Stimulated activated naive B cell treated with anti-CD40 and anti-IgM and Interleukin-4, amounts not matched to agents 10 μg/mL and 1 μg/mL and 100 μg/mL, for 72 hours (primary cell): ENCODE measurements around the gene KCNQ4.

ENCODE experiments used
- ATAC-seq, 2 donors: fragments of 150-1000 bp; cut with Tn5 transposase; replicated peaks; 2 replicates each; pipeline ENCODE4 v1.10.0; 2021; ENCODE audit warnings: moderate library complexity in 1 of 2
- DNase-seq: peaks from one replicate; pipeline ENCODE4 v3.0.0; 2021
- H3K27ac Mint-ChIP-seq: one replicate; pipeline ENCODE4 v1.8.0; 2022; ENCODE audit warnings: mild to moderate bottlenecking, mixed read lengths
- H3K27me3 Mint-ChIP-seq, 2 donors: one replicate each; pipeline ENCODE4 v1.8.0; 2022; ENCODE audit warnings: mixed read lengths in 2 of 2
- H3K36me3 Mint-ChIP-seq, 2 donors: one replicate each; pipeline ENCODE4 v1.8.0; 2022; ENCODE audit warnings: mixed read lengths in 2 of 2, mild to moderate bottlenecking in 1 of 2
- H3K4me1 Mint-ChIP-seq, 2 donors: one replicate each; pipeline ENCODE4 v1.8.0; 2022; ENCODE audit warnings: mixed read lengths in 2 of 2, mild to moderate bottlenecking in 1 of 2
- H3K4me3 Mint-ChIP-seq, 2 donors: one replicate each; pipeline ENCODE4 v1.8.0; 2022; ENCODE audit warnings: mild to moderate bottlenecking in 2 of 2, mixed read lengths in 2 of 2, moderate library complexity in 1 of 2
- H3K9me3 Mint-ChIP-seq, 2 donors: one replicate each; pipeline ENCODE4 v1.8.0; 2022; ENCODE audit warnings: mixed read lengths in 2 of 2, mild to moderate bottlenecking in 1 of 2

The KCNQ4 gene

GRCh38 chr1:40848530-40849189, 65.1 kb downstream of the KCNQ4 start:
- Mint-ChIP-seq H3K27me3 (peaks cover 0 to 5% of the 10 kb centered on the region in 2 donors), H3K4me3 (no peak overlapping the region), H3K4me1 (peaks cover 19 to 28% of the 10 kb centered on the region in 2 donors), H3K36me3 (no peaks in the 10 kb centered on the region), H3K27ac (no peak overlapping the region), H3K9me3 (no peaks in the 10 kb centered on the region)
- ATAC-seq (no peak), DNase-seq (no peak)

DNA sequence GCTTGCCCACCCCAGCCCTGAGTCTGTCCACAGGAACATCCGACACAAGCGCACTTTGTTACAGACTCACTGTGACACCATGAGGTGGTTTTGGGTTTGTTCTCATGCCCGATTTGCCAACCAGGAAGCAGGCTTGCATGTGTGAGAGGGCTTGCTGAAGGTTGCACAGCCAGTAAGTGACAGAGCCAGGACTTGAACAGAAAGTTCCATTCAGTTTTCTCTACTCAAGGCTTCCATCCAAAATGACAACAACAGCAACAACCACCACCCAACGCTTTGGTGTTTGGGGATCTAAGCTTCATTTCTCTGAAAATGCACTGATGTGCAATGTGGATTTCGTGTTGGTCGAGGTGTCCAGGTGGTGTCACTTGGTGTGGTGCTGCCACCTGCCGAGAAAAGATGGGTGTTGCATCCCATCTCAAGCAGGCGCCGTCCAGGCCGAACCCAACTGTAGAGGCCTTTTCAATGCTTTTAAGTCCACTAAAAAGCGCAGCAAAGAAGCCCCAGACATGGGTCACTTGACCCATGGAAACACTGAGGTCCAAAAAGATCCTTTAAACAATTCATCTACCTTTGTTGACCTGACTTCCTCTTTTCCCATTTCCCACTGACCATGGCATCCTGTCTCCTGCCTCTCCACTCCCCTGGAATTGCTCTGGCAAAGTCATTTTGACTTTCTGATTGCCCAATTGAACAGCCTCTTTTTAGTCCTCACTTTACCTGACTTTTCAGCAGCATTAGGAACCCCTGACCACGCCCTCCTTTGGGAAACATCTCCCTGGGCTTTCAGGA, 66.4 kb downstream of the KCNQ4 start:
- ATAC-seq = peak; percentile 83 to 87

DNA sequence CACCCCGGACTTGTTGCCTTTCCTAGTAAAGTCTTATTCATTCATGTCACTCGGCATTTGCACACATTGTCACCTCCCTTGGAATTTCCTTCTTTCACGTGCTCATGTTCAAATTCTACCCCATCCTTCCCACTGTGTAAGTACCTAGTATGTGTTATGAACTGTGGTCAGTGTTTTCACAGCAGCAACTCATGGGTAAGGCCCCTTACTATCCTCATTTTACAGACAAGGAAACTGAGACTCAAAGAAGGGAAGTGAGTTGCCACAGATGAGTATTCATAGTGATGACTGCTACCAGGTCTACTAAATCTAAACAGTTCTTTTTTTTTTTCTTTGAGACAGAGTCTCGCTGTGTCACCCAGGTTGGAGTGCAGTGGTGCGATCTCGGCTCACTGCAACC, 68.1 kb downstream of the KCNQ4 start:
- H3K27ac Mint-ChIP-seq = no peak overlapping the region
- no peak overlapping the region for H3K4me3 Mint-ChIP-seq
- DNase-seq (no peak), ATAC-seq (peak; percentile 82 to 83)
- H3K4me1 Mint-ChIP-seq = peaks cover 11 to 15% of the 10 kb centered on the region in 2 donors
- H3K36me3 Mint-ChIP-seq = no peaks in the 10 kb centered on the region
- no peaks in the 10 kb centered on the region for H3K9me3 Mint-ChIP-seq
- peaks cover 0 to 5% of the 10 kb centered on the region in 2 donors for H3K27me3 Mint-ChIP-seq

More for the DNA sequence above, 66.4 kb downstream of the KCNQ4 start:
- DNase-seq = peak; percentile 63
- Mint-ChIP-seq H3K4me3 (peak overlapping the region in 1 of 2 donors; percentile 20), H3K4me1 (peaks cover 16 to 24% of the 10 kb centered on the region in 2 donors), H3K27ac (no peak overlapping the region), H3K9me3 (no peaks in the 10 kb centered on the region), H3K36me3 (no peaks in the 10 kb centered on the region), H3K27me3 (peaks cover 0 to 5% of the 10 kb centered on the region in 2 donors)

DNA sequence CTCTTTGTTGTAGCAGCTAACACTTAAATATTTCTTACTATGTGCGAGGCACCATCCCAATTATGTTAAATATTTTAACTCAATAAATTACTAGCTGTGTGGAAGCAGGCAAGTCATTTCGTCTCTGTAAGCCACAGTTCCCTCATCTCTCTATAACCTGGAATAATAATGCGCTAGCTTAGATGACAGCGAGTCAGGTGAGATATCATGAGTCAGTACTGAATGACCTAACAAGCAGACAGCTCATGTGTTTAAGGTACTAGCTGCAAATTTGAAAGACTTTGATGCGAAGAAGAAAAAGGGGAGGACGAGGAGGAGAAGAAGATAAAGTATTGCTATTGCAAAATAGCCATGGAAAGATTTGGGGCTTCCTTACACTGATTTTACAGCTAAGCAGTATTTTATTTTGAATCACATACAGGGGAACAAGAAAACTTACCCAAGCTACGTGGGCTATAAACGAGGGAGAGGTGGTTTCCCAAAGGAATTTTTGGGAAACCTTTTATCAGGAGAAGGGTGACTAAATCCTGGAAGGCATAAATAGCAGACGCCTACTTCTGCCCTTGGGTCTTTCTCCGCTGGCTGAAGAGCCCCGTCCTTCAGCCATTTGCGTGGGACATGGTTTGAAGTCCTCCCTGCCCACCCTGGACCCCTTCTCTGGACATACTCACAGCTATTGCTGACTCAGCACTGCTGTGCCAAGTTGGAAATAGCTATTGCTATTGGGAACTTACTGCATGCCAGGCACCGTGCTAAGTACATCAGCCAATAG, 69.7 kb downstream of the KCNQ4 start:
- peaks cover 0 to 7% of the 10 kb centered on the region in 2 donors for H3K27me3 Mint-ChIP-seq
- ATAC-seq = no peak

DNA sequence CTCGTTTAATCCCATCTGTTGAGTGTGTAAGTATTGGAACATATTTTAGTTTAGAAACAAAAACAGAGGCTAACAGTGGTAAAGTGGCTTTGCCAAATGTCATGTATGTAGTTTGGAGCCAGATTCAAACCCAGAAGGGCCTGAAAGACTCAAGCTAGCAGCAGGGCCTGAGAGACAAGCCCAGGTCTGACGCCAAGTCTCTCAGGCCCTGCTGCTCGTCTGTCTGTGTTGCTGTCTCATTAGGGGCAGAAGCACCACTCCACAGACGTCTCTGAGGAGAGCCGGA, 70.2 kb downstream of the KCNQ4 start:
- Mint-ChIP-seq H3K4me3 (no peak overlapping the region), H3K27me3 (peaks cover under 1 to 12% of the 10 kb centered on the region in 2 donors), H3K27ac (no peak overlapping the region), H3K4me1 (peaks cover 11 to 15% of the 10 kb centered on the region in 2 donors), H3K9me3 (no peaks in the 10 kb centered on the region), H3K36me3 (no peaks in the 10 kb centered on the region)
- DNase-seq (no peak), ATAC-seq (no peak)

More for the DNA sequence above, 69.7 kb downstream of the KCNQ4 start:
- Mint-ChIP-seq H3K4me3 (no peak overlapping the region), H3K27ac (no peak overlapping the region), H3K4me1 (peaks cover 11 to 15% of the 10 kb centered on the region in 2 donors), H3K9me3 (no peaks in the 10 kb centered on the region), H3K36me3 (no peaks in the 10 kb centered on the region)
- no peak for DNase-seq

DNA sequence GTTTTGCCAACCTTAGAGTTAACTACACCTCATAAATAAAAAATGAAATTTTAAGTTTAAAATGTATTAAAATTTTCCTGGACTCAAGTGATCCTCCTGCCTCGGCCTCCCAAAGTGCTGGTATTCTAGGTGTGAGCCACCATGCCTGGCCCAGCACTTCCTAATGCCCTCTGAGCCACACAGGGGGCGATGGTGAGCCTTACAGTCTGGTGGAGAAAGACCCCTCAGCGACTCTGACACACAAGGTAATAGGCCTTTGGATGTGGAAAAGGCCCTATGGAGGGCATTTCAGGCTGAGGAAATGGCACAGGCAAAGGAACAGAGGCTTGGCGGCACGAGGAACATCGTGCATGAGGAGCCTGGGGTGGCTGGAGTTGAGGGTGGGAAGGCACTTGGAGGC, 71.9 kb downstream of the KCNQ4 start:
- Mint-ChIP-seq H3K4me3 (no peak overlapping the region), H3K4me1 (peaks cover 3 to 7% of the 10 kb centered on the region in 2 donors), H3K9me3 (no peaks in the 10 kb centered on the region), H3K27ac (no peak overlapping the region), H3K27me3 (peaks cover 16 to 29% of the 10 kb centered on the region in 2 donors), H3K36me3 (no peaks in the 10 kb centered on the region)
- no peak for ATAC-seq
- no peak for DNase-seq

- Mint-ChIP-seq H3K27ac (no peak overlapping the region), H3K27me3 (peaks cover 22 to 35% of the 10 kb centered on the region in 2 donors), H3K36me3 (no peaks in the 10 kb centered on the region), H3K4me1 (peaks cover 7 to 13% of the 10 kb centered on the region in 2 donors), H3K4me3 (no peak overlapping the region), H3K9me3 (no peaks in the 10 kb centered on the region)
- DNase-seq = no peak
- no peak for ATAC-seq
These were observed 72.5 kb downstream of the KCNQ4 start for GRCh38 chr1:40856116-40856515.

DNA sequence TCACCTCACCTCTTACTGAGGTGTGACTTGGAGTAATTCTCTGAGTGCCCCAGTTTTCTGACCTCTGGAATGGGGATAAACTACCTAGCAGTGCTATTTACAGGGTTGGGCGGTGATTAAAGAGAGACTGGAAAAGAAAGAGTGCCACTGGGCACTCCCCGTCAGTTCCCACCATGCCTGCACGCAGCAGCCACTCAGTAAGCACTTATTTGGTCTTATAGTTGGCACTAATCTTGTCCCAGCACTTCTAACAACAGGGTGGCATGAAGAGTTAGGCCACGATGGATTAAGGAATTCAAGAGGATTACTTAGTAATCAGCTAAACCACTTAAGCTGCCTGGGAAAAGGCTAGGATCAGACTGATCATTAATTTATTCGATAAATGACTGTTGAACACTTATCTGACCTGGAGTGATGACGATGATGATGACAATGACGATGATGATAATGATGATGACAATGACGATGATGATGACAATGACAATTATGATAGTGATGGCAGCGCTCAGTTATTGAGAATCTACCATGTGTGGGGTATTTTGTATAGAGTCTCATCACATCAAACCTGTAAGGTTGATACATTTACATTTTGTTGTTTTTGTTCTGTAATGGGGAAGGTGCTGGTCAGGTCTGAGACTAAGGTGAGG, 73.2 kb downstream of the KCNQ4 start:
- DNase-seq (no peak), ATAC-seq (no peak)
- Mint-ChIP-seq H3K27me3 (peaks cover 23 to 31% of the 10 kb centered on the region in 2 donors), H3K4me3 (no peak overlapping the region), H3K9me3 (no peaks in the 10 kb centered on the region), H3K27ac (no peak overlapping the region), H3K36me3 (no peaks in the 10 kb centered on the region), H3K4me1 (peaks cover 4 to 8% of the 10 kb centered on the region in 2 donors)

DNA sequence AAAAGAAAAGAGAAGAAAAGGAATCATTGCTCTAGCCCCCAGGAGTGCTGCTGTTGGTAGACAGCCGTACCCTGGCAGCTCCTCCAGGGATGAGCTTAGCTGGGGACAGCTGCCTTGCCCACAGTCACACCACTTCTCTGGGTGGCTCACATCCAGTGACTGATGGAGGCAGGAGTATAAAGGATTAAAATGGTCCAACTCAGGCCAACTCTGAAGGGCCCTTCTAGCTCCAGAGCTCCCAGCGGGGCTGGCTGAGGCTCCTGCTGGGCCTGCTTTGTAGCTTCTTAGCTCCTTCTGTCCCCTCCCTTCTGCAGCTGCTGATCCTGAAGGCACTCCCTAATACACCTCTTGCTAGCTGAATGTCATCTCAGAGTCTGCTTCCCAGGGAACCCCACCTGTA, 74.2 kb downstream of the KCNQ4 start:
- Mint-ChIP-seq H3K9me3 (no peaks in the 10 kb centered on the region), H3K36me3 (no peaks in the 10 kb centered on the region), H3K27ac (no peak overlapping the region), H3K27me3 (peaks cover 23 to 31% of the 10 kb centered on the region in 2 donors), H3K4me3 (no peak overlapping the region), H3K4me1 (peaks cover 8 to 13% of the 10 kb centered on the region in 2 donors)
- ATAC-seq (no peak), DNase-seq (no peak)

DNA sequence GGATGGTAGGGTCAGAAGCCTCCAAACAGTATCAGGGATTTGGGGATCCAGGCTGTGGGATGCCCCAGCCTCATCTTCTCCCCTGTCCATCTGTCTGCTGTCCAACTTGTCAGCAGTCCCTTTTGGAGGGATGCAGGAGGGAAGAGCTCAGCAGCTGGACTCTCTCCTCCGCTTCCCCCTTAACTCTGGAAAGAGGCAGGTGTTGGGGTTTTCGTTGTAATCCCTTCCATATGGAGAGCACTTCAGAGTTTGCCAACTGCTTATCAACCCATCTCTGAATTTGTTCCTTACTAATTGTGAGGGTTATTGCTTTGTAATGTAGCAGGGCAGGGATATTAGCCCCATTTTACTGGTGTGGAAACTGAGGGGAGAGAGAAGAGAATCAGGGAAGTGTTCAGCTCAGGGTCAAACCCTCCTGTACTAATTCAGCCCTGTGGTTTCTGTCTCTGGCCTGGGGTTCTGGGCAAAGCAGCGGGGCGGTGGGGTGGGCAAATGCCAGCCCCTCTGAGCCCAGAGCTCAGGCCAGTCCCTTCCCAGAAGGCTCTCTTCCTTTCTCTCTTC, 75.3 kb downstream of the KCNQ4 start:
- no peak for ATAC-seq
- Mint-ChIP-seq H3K27ac (no peak overlapping the region), H3K4me3 (no peak overlapping the region), H3K27me3 (peaks cover 23 to 31% of the 10 kb centered on the region in 2 donors), H3K4me1 (peaks cover 10 to 14% of the 10 kb centered on the region in 2 donors), H3K36me3 (no peaks in the 10 kb centered on the region), H3K9me3 (no peaks in the 10 kb centered on the region)
- DNase-seq = no peak

DNA sequence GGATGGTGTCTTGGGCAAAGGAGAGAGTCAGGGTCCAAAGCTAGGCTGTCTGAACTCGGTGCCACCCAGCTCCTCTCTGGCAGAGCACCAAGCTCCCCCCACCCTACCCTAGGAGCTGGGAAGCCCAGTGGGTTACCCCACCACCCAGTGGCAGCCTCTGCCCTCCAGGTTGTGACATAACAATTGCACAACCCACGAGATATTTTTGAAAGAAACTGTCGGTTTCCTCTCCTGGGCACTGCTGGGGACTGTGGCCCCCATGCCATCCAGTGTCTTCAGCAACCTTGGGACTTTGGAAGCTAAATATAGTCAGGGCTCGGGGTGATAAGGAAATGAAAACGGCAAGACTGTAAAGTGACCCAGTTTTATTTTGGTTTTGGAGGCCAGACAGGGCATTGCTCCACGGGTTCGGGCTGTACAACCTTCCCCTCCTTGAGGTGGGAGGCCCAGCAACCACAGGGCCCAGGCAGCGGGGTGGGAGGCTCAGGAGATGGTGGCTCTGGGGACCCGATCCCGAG, 77.2 kb downstream of the KCNQ4 start:
- Mint-ChIP-seq H3K4me3 (peak overlapping the region; percentile 85 to 87), H3K27ac (peak overlapping the region; percentile 81), H3K27me3 (peaks cover 23 to 31% of the 10 kb centered on the region in 2 donors), H3K36me3 (no peaks in the 10 kb centered on the region), H3K4me1 (peaks cover 10 to 14% of the 10 kb centered on the region in 2 donors), H3K9me3 (no peaks in the 10 kb centered on the region)
- ATAC-seq (no peak), DNase-seq (no peak)

DNA sequence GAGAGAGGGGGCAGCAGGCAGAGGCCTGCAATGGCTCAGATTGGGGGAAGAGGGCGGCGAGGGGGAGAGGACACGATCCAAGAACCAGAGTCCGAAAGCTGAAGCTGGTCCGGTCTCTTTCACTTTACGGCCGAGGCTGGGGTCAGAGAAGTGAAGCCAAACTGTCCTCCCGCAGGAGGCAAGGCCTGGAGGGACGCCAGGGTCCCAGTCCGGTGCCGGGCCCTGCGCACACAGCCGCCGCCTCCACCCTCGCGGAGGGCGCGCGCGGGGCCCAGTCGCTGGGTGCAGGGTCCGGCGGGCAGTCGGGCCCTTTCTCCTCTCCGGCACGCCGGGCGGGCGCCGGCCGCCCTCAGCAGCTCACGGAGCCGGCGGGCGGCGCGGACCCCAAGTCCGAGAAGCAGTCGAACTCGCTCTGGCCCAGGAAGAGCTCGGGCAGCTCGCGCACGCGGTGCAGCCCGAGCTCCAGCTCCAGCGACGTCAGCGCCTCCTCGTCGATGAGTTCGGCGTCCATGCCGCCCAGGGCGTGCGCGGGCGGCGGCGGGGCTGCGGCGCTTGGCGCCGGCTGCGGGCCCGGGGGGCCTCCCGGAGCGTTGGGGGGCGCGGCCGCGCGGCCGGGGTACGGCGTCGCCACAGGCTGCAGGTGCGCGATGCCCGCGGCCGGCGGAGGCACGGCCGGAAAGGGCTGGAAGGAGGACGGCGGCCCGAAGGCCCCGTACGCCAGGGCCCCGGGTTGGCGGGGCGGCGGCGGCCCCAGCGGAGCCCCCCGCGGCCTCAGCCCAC, 77.8 kb downstream of the KCNQ4 start:
- peak; percentile 23 to 28 for ATAC-seq
- peak overlapping the region; percentile 81 for H3K27ac Mint-ChIP-seq
- H3K4me1 Mint-ChIP-seq = peaks cover 10 to 14% of the 10 kb centered on the region in 2 donors
- H3K9me3 Mint-ChIP-seq = no peaks in the 10 kb centered on the region
- peaks cover 23 to 31% of the 10 kb centered on the region in 2 donors for H3K27me3 Mint-ChIP-seq
- no peaks in the 10 kb centered on the region for H3K36me3 Mint-ChIP-seq
- no peak for DNase-seq
- H3K4me3 Mint-ChIP-seq = peak overlapping the region; percentile 85 to 87
